ENCODE results near the gene UBE2L6.

UBE2L6 gene

GRCh38 chr11:57527056-57527631 lies 40.3 kb downstream of the UBE2L6 start:
- DNase-seq (ENCODE audit: low read depth): peak; percentile 63
- no peak overlapping the region for H3K4me3 ChIP-seq (ENCODE audit: control insufficient read depth, low read depth, low read length)
- TF ChIP-seq CTCF (conservative IDR thresholded peaks at IDR 0.05; ENCODE audit: control insufficient read depth, insufficient read depth, low read depth, low read length): peak; percentile 96

- no peak for DNase-seq (ENCODE audit: low read depth)
- H3K4me3 ChIP-seq (ENCODE audit: control insufficient read depth, low read depth, low read length): no peak overlapping the region
- no peak for TF ChIP-seq CTCF (conservative IDR thresholded peaks at IDR 0.05; ENCODE audit: control insufficient read depth, insufficient read depth, low read depth, low read length)
Observed at GRCh38 chr11:57523419-57523818, 44.1 kb downstream of the UBE2L6 start.

- H3K4me3 ChIP-seq (ENCODE audit: control insufficient read depth, low read depth, low read length): no peak overlapping the region
- DNase-seq (ENCODE audit: low read depth): no peak
- TF ChIP-seq CTCF (conservative IDR thresholded peaks at IDR 0.05; ENCODE audit: control insufficient read depth, insufficient read depth, low read depth, low read length): no peak
Observed at GRCh38 chr11:57521116-57521515, 46.4 kb downstream of the UBE2L6 start.

GRCh38 chr11:57516061-57516443 lies 51.4 kb downstream of the UBE2L6 start:
- peak overlapping the region; percentile 84 for H3K4me3 ChIP-seq (ENCODE audit: control insufficient read depth, low read depth, low read length)
- TF ChIP-seq CTCF (conservative IDR thresholded peaks at IDR 0.05; ENCODE audit: control insufficient read depth, insufficient read depth, low read depth, low read length): no peak
- no peak for DNase-seq (ENCODE audit: low read depth)

- peak within 1 kb of the TSS; percentile 84 for H3K4me3 ChIP-seq (ENCODE audit: control insufficient read depth, low read depth, low read length)
- DNase-seq (ENCODE audit: low read depth): peak; percentile 59
- no peak for TF ChIP-seq CTCF (conservative IDR thresholded peaks at IDR 0.05; ENCODE audit: control insufficient read depth, insufficient read depth, low read depth, low read length)
Observed at GRCh38 chr11:57515332-57516060, 52.0 kb downstream of the UBE2L6 start, which contains the start of gene SLC43A1. Gene SLC43A1, minus strand, starts transcription at chr11:57515702. Its CDS starts 1,591 bp downstream, at chr11:57514111.

- no peak for TF ChIP-seq CTCF (conservative IDR thresholded peaks at IDR 0.05; ENCODE audit: control insufficient read depth, insufficient read depth, low read depth, low read length)
- DNase-seq (ENCODE audit: low read depth): peak; percentile 27
- H3K4me3 ChIP-seq (ENCODE audit: control insufficient read depth, low read depth, low read length): peak overlapping the region; percentile 84
Observed at GRCh38 chr11:57514538-57515331, 52.7 kb downstream of the UBE2L6 start.

Measured in fibroblast of mammary gland (primary cell).